Fibroblast of villous mesenchyme (primary cell): Measurements from ENCODE around the gene HSBP1. TPM values are rescaled to one million over a fixed set of nuclear protein-coding genes. Genes with fewer than 3 reads are reported as not detected.
A peak's percentile ranks its signal among the peaks of the same experiment; 100 is the strongest.

ENCODE experiments used
- DNase-seq: peaks from one replicate; pipeline ENCODE4 v3.0.0-alpha.2; 2010; ENCODE audit warnings: low read depth
- H3K4me3 ChIP-seq: 2 replicates; pipeline ENCODE4 v1.5.1; 2011; ENCODE audit warnings: low read depth, mild to moderate bottlenecking, low read length
- total RNA-seq: library from RNA; depleted of rRNA; stranded (reverse); fragments of >200 nt; gene quantifications from 2 replicates; pipeline ENCODE4 v1.2.3, GENCODE V29; 2012
- TF ChIP-seq, protein P1 (sequence below): IDR thresholded peaks from 2 replicates; pipeline ENCODE4 v1.5.1; 2012; ENCODE audit warnings: low read depth, mild to moderate bottlenecking, low read length; ENCODE audit not compliant: insufficient read depth

Gene HSBP1
- total RNA-seq, 1 donor: 30.2 TPM

DNA sequence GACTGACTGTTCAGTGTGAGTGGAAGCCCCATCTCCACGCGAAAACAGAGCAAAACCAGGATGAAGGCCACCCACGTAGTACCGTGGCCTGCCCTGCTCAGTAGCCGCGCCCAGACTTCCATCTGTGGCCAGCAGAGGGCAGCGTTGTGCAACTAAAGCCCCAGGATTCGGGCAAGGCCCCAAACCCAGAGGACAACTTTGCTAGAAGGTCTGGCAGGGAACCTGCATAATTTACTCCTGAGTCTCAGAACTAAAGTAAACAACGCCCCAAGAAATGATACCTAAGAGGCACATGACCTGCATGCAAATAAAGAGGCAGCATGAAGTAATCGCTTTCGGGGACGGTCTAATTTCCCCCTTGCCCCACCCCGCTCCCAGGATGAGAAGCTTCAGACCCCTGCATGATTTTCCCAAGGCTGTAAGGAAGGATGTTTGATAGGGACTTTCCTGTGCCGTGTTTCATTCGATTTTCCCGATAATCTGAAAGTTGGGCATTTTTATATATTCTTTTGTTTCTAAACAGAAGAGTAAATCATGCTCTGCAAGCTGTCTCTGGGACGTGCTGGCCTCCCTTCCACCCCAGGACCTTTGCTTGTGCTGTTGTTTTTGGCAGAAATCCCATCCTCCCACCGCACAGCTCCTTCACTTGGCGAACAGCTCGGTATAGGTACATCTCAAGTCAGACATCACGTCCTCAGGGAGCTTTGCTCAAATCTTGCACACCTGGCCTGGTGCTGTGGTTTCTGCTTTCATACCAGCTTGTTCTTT is 18.6 kb downstream of the HSBP1 start:
- TF ChIP-seq, protein P1, sequence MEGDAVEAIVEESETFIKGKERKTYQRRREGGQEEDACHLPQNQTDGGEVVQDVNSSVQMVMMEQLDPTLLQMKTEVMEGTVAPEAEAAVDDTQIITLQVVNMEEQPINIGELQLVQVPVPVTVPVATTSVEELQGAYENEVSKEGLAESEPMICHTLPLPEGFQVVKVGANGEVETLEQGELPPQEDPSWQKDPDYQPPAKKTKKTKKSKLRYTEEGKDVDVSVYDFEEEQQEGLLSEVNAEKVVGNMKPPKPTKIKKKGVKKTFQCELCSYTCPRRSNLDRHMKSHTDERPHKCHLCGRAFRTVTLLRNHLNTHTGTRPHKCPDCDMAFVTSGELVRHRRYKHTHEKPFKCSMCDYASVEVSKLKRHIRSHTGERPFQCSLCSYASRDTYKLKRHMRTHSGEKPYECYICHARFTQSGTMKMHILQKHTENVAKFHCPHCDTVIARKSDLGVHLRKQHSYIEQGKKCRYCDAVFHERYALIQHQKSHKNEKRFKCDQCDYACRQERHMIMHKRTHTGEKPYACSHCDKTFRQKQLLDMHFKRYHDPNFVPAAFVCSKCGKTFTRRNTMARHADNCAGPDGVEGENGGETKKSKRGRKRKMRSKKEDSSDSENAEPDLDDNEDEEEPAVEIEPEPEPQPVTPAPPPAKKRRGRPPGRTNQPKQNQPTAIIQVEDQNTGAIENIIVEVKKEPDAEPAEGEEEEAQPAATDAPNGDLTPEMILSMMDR: peak; percentile 90
- peak; percentile 78 for DNase-seq
- H3K4me3 ChIP-seq: no peak overlapping the region

DNA sequence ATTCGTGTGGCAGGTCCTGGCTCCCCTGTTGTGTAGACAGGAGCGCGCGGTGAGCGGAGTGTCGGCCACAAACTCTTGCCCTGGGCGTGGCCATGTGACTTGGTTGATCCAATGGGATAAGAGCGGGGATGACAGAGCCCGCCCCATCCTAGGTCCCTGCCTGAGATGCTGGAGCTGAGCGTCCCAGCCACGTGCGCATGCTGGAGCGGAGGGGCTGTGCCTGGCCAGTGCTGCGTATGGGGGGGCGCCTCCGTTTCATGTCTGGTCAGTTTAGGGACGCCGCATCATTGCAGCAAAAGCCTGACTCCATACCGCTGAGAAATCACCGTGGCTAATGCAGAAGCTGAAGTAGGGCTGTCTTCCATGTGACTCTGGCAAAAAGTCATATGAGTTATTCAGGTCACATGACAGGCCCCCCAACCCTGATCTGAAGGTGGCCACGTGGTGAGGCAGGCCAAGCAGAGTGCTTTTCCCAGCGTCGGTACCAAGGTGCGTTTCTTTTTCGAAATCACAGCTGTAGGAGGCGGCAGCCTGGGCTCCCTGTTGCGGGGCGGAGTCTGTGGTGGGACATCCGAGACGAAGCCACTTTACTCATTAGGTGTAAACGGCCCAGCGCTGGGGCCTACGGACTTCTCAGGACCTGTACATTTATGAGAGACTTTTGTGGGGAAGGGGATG is 22.5 kb downstream of the HSBP1 start:
- no peak overlapping the region for H3K4me3 ChIP-seq
- DNase-seq: no peak
- TF ChIP-seq, protein P1: no peak

DNA sequence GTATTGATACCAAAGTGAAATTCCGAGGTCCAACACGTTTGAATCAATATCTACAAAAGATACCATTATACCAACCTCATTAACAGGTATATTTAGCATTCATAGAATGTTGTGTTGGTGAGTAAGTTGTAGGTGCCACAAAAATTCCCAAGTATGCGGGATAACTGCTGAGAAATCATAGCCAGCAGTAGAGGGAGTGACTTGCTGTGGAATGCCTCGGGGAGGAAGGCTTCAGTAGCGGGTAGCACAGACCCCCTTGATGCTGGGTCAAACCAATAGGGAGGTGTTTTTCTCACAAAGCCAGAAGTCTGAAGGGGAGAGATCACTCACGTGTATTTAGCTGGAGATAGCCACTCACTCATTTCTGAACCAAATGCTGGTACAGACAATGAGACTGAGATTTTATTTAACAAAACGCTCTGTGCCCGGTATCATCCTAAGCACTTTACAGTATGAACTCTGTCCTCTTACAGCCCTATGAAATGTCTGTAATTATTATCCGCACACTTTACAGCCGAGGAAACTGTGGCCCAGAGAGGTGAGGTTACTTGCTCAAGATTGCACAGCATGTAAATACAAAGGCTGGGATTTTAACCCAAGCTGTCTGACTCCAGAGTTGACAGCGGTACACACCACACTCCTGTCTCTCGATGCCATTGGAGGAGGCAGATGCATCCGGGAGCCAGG is 23.1 kb downstream of the HSBP1 start:
- no peak for DNase-seq
- TF ChIP-seq, protein P1: no peak
- H3K4me3 ChIP-seq: no peak overlapping the region

DNA sequence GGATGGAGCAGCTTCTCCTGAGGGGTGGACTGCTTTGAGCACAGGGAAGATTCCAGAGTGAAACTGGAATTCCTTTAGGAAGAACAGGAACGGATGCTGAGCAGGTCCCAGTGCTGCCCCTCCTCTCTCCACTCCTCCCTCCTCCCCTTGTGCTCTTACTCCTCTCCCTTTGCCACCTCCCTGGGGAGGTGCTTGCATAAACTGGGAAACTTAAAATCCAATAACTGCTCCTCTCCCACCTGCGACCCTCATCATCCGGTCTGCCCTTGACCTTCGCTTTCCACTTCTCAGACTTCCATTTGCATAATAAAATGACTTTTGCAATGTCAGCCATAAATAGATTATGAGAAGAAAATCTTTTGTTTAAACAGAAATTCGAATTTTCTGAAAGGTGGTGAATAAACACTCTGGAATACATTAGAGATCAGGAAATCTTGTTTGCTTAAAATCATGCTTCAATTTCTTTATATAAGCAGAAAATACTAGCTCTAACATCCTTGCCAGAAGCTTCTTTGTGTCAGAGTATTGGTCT is 23.7 kb downstream of the HSBP1 start:
- TF ChIP-seq, protein P1: no peak
- no peak overlapping the region for H3K4me3 ChIP-seq
- no peak for DNase-seq

DNA sequence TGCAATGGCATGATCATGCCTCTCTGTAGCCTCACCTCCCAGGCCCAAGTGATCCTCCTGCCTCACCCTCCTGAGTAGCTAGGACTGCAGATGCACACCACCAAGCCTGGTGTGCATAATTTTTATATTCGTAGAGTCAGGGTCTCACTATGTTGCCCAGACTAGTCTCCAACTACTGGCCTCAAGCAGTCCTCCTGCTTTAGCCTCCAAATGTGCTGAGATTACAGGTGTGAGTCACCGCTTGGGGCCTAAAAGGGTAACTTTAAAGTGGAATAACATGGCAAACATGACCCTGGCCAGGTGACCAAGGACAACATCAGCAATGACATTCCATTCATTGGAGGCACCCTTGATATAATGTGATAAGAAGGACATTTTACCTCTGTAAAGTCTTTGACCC is 26.1 kb downstream of the HSBP1 start:
- H3K4me3 ChIP-seq: no peak overlapping the region
- TF ChIP-seq, protein P1: no peak
- no peak for DNase-seq

DNA sequence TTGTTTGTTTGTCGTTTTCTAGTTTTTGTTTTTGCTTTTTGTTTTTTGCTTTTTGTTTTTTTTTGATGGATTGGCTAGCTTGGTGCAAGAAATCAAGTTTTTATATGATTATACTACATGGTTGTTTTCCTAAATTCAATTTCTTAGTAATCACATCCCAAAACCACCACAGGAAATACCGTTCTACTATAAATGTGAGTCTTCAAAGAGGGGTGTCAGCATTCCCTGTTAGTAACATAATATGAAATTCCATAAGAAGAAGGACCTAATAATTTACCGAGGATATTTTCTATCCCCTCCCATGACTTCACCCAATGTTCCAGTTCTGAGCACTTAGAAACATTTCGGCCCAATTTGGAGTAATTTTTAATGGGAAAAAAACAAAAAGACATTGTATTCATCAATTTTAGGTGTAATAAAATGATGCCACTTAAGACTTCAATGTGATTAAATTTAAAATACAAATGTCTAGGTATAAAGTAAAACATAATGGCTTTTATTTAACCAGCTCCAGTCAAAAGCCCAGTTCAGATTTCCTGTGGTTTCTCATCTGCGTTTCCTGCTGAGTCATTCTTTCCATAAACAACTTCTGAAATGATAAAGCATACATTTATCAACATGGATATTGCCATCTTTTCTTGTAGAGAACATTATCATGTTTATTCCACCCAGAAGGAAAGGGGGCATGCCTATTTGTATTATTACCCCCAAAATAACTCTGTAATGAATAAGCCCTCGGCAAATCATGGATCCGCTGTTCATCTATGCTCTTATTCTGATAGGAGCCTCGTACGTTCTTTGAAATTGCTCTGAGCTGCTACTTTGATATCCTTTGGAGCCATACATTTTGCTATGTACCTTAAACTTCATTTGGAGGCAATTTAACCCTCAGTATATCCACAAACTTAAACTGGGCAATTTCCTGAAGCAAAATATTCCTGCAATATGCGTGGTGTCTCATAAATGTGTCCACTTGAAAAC is 28.1 kb downstream of the HSBP1 start:
- TF ChIP-seq, protein P1: no peak
- peak; percentile 83 for DNase-seq
- no peak overlapping the region for H3K4me3 ChIP-seq
